GM19035 (cell line): ENCODE results near the gene BCDIN3D.

Experiments used
- ATAC-seq: cut with Tn5 transposase; IDR thresholded peaks from one replicate; pipeline ENCODE4 v1.9.1; 2021; ENCODE audit not compliant: unreplicated experiment

Gene BCDIN3D

DNA sequence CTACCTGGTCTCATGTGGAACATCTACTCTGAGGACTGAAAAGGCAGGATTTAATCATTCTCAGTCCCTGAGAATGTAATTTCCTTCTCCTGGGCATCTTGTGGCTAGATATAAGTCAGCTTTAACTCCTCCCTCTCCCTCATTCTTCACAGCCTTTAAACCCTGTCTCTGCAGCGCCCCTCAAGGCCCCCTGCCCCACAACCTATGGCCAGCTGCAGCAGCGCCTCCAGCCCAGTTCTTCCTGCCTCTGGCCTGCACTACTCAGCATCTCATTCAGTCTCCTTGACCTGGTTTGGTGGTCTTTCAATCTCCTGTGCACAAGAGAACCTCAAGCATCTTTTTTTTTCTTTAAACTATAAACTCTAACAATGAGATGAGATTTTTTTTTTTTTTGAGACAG, 44.0 kb downstream of the BCDIN3D start:
- no peak for ATAC-seq

DNA sequence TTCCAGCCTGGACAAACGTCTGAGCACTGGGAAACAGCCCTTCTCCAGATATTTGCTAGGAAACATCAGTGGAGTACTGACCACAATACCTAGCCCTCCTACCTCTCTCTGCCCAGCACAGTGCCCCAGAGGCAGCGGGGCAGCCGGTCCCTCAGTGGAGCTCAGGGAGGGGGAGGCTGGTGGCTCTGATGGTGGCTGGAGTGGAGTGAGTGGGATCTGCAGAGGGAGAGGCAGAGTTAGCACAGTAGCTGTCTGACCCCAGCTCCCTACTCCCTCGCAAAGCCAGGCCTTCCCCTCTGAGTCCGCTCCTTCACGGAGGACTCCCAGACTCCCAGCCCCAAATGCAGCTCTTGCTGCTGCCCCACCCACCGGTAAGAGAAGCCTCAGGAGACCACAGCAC, 44.7 kb downstream of the BCDIN3D start:
- no peak for ATAC-seq

DNA sequence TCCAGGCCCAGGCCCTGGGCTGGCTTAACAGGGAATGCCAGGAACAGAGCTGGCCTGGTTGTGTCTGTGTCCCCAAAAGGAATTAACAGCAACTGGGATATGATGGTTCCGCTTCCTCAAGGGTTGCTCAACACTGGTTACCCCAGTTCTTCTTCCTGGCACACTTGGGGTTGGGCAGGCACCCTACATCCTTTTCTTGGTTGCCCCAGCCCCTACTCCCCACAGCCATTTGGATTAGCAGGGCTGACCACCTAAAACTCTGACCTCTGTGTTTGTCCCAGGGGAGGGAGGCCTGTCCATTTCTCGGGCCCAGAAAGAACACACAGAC, 45.5 kb downstream of the BCDIN3D start:
- ATAC-seq: no peak

DNA sequence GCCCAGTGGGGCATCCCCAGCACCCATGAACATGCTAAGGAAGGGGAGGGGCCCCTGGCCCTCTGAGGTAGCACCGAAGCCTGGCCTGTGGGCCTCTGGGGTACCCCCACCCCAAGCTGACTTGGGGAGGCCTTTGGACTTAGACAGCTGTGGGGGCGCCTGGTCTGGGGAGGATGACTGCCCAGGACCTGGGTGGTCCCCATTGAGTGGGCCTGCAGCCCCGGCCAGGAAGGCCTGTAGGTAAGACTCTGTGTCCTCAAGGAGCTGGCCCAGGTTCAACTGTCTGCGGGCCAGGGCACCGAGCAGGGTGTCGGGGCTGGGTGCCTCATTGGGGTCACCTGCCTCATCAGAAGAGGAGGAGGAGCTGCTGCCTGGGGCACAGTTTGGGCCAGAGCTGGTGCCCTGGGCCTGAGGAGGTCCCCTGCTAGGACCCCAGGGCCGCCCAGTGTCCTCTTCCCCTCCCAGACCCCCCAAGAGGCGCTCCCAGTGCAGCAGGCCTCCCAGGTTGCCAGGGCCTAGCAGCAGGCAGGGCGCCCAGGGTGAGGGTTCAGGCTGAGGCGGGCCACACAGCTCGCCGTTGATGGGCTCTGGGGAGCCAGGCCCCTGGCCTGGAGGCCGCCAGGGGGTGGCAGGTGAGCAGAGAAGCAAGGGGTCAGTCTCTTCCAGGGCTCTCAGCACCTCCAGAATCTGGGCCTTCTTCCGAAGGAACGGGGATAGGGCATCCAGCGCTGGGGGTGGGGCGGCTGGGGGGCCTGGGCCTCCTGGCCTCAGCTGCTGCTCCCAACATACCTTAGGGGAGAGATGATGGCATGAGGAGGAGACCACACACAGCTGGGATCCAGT, 46.1 kb downstream of the BCDIN3D start:
- ATAC-seq: no peak

DNA sequence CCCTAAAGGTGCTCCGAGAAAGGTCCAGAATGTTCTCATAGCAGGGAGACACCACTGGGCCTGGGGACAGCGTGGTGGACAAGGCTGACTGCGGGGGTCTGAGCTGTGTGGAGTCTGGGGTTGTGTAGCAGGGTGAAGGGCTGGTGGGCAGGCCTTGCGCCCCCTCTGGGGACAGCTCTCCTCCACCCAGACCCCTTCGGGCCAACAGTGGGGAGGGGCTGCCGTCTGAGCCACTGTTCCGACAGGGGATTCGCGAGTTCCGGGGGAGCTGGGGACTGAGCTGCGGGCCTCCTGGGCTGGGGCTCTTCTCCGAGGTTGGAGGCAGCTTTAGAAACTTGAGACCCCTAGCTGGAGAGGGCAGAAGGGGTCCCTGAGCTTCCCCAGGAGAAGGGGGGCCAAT, 46.8 kb downstream of the BCDIN3D start:
- ATAC-seq: no peak

DNA sequence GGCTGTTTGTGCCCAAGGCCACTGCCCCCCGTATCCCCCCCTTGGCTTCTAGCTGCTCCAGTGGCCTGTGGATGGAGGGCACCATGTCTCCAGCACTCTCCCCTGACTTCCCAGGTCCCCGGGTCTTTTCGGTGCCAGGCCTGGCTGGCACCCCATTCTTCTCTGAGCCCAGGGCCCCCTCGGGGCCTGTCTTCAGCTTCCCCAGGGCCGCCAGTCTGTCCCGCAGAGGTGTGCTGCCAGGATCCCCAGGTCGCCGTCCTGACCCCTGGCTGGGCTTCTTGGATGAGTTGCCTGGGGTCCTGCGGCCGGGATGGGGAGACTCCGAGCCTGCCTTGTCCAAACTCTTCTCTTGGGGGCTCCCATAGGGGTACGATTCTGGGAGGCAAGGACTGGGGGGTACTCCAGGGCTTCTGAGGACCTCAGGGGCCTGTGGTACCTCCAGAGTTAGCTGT, 47.2 kb downstream of the BCDIN3D start:
- ATAC-seq: no peak

DNA sequence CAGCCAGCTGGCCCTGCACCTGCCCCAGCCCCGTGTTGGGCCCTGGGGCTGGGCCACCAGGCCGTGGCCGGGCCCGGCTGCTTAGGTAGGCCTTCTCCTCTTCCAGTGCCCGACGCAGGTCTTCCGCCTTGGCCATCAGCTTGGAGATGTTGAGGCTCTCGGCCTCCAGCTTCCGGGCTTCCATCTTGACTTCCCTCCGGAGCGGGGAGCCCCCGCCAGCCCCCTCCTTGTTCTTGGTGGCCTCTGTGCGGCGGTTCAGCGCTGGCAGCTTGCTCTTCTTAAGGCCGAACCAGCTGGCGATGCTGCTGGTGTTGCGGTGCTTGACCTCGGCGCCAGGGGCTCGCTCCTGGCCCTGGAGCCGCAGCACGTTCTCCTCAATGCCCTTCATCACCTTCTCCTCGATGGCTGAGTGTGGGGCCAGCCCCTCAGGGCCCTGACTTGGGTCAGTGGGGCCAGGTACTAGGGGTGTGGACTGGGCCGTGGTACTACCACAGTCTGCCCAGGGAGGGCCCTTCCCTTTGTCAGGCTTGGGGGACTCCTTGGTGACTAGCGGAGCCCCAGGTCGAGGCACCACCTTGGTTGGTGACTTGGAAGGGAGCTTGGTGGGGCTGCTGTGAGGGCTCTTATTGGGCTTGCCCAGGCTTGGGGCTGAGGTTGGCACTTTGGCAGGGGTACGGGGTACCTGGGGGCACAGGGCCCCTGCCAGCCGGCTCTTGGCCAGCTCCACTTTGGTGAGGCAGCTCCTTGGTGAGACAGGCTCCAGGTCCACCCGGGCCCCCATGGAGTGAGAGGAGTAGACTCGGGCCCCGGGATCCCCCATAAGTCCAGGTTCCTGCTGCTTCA, 47.9 kb downstream of the BCDIN3D start:
- ATAC-seq: no peak

DNA sequence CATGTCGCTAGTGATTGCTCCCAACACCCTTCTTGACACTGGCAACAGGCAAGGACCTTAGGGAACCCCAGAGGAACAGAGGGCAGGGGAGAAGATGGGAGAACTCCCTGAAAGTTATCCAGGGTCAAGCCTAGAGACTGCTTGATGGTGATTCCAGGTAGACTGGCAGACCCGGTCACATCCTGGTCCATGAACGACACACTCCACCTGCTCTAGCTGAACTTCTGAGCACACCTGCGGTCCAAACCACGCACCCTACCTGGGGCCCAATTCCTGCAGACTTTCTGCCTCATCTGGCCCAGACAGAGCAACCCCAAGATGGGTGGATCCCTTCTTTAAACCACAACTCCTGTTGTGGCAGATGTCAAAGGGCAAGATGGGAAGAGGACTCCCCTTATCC, 48.9 kb downstream of the BCDIN3D start:
- ATAC-seq: no peak

DNA sequence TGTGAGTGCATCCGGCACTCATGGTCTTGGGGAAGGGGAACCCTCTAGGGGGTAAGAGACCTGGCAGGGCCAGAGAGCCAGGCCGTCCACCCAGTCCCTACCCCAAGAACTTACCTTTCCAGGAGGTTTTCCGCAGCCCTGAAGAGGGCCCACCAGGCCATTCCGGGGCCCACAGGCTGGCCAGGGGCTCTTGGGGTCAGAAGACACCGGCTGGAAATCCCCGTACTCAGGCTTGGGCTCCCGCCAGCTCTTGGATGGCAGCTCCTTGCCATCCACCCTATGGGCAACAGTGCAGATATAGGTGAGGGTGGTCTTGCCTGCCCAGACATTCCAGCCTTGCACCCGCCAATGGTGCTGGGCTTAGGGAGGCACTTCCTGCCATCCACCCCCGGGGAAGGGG, 49.3 kb downstream of the BCDIN3D start:
- ATAC-seq: no peak

DNA sequence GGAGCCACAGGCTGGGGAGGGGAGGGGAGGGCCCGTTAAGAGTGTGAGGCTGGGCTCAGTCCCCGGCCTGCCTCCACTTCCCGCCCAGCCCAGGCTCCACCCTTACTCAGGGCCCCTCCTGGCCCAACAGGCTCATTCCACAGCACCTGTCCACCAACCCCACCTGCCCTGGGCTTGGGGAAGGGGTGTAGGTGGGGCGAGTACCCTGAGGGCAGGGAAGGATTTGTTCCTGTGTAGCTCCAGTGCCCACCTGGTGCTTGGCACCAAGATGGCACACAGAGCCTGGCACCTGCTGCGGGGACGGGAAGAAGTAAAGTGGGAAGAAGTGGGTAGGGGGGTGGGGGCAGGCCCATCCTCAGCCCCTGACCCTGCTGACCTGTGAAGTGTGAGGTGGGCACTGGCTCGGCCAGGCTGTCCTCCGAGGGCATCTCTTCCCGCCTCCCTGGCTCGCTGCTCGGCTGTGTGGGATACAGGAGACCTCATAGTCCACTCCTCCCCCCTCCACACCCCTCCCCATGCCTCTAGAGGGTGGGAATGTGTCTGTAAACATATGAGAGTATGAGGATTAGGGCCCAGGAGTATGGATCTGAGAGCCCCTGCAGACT, 49.8 kb downstream of the BCDIN3D start:
- ATAC-seq: no peak

DNA sequence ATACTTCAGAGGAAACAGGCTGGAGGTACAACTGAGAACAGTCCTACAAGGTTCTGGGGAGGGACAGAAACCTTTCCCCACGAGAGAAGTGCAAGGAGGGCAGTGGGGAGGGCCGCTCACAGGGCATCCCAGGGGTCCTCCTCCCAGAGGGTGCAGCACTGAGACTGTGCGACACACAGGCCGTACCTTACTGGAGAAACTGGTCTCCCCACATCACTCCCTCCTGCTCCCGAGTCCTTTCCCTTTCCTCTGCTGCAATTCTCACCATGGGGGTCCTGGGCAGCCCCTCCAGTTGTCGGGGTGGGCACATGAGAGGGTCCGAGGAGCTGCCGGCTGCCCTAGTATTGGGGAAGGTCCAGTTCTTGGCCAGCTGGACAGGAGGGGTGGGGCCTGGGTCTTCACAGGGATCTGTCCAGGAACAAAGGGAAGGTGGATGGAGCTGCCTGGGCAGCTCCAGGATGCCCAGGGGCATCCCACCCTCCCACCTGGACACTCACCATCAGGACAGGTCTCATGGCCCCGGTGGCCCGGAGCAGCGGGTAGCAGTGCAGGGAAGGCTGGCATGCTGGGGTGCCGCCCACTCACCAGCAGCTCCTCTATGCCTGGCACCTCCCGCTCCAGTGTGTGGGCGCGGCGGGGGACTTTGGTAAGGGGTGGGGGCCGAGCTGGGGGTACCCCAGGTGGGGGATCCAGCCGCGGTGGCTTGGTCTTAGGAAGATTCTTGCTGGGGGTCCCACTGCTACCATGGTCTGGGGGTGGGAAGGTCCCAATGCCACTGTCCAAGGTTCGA, 50.5 kb downstream of the BCDIN3D start:
- ATAC-seq: no peak

DNA sequence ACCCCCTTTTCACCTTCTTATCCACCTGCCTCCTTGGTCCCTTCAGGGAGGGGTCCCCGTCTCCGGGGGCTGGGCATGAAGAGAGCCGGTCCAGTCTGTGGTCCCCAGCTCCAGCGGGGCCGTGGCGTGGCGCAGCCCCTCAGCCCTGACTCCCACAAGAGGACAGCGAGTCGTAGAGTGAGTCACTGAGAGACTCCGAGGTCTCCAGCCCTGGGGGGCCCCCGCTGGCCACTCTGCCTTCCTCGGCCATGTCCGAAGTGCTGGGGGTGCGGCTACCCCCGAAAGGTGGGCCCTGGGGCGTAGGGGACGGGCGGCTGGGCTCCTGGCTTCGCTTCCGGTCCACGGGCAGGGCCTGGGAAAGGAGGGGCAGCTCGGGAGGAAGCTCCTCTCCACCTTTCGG, 51.2 kb downstream of the BCDIN3D start:
- ATAC-seq: no peak

DNA sequence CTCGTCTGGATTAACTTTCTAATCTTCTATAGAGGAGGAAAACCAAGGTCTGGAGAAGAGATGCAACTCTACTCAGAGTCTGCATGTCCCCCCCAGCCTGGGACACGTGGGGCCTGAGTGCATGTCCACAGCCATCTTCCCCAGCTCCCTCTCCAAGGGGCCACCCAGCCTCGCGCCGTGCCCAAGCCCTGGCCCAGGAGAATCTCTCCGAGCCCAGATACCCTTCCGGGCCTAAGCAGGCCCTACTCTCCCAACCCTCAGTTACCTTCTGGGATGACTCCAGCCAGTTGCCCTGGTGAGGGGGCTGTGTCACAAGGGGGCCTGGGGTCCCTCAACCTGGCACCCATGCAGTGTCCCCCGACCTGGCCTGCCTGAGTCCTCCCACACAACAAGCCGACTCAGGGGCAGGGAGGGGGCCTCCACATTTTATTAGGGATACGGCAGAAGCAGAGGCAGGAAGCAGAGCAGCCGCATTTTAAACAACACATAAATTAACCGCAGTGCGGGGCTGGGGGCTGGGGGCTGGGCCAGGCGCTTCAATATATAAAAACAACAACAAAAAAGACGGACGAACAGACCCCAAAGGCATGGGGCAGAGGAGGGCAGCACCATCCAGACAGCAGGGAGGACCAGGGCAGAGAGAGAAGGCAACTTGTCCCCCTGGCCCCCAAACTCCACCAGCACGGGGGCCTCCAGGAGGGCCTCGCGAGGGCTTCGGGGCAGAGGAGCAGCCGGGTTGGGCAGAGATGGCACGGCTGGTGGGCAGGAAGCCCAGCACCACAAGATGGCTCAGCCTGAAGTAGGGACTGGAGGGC, 52.0 kb downstream of the BCDIN3D start:
- no peak for ATAC-seq

DNA sequence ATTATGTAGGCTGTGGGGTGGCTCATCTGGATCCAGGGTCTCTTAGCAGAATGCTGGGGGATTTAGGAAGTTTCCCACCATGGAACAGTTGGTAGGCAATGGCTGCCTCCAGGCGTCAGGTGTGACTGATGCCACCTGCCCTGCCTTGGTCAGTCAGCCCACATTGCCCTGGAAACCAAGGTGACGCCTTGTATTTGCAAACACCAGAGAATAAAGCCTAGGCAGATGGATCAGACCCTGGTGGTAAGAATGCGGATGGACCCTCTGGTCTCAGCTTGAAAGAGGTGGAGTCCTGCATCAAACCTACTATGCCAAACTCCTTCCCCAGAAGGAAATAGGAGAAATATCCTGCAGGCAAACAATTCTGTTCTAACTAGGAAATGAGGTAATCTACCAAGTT, 52.9 kb downstream of the BCDIN3D start:
- ATAC-seq: no peak

DNA sequence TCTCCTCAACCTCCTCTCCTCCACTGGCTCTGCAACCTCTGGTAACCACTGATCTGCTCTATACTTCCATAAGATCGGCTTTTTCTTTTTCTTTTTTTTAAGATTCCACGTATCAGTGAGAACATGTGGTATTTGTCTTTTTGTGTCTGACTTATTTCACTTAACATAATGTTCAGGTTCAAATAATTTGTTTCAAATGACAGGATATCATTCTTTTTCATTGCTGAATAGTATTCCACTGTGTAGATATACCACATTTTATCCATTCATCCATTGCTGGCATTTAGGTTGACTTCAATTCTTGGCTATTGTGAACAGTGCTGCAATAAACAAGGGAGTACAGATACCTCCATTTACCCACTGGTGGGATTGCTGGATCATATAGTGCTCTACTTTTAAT, 55.2 kb downstream of the BCDIN3D start:
- no peak for ATAC-seq
